Measurements from ENCODE around the gene SPOP. TPM values are rescaled to one million over a fixed set of nuclear protein-coding genes. Genes with fewer than 3 reads are reported as not detected.

The SPOP gene
- total and polyA plus RNA-seq, 2 experiments from 2014 or later, result 13.9 to 18.6 TPM

- TF ChIP-seq EZH2 (IDR thresholded peaks at IDR 0.05; ENCODE audit: low read depth, unreplicated experiment) (no peak), ETS1 (IDR thresholded peaks at IDR 0.05) (no peak), EZH2phosphoT487 (IDR thresholded peaks at IDR 0.05; ENCODE audit: unreplicated experiment) (no peak), STAT1 (IDR thresholded peaks at IDR 0.05; ENCODE audit: unreplicated experiment) (no peak)
- TF ChIP-seq, protein P1, sequence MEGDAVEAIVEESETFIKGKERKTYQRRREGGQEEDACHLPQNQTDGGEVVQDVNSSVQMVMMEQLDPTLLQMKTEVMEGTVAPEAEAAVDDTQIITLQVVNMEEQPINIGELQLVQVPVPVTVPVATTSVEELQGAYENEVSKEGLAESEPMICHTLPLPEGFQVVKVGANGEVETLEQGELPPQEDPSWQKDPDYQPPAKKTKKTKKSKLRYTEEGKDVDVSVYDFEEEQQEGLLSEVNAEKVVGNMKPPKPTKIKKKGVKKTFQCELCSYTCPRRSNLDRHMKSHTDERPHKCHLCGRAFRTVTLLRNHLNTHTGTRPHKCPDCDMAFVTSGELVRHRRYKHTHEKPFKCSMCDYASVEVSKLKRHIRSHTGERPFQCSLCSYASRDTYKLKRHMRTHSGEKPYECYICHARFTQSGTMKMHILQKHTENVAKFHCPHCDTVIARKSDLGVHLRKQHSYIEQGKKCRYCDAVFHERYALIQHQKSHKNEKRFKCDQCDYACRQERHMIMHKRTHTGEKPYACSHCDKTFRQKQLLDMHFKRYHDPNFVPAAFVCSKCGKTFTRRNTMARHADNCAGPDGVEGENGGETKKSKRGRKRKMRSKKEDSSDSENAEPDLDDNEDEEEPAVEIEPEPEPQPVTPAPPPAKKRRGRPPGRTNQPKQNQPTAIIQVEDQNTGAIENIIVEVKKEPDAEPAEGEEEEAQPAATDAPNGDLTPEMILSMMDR (conservative IDR thresholded peaks at IDR 0.05; ENCODE audit: low read depth in 2 of 2), result no peak
These were observed 81.9 kb downstream of the SPOP start (continued) for GRCh38 chr17:49595980-49596379.

DNA sequence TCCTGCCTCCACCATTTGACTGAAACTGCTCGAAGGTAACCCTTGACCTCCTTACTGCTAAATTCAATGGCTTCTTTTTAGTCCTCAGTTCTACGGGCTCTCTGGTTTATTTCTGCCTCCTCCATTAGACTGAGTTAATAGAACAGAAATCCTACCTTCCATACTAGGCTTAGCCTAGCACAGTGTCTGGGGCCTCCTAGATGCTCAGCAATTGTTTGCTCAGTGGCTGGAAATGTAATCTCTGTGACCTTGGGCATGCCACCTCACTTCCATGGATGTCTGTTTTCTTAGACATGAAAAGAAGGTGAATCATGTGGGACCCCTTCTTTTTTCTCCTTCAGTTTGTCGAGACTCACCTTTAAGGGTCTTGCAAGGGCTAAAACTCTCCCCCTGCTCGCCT is 82.6 kb downstream of the SPOP start:
- Histone ChIP-seq H2AFZ (no peak overlapping the region), H3K27ac (ENCODE audit: low read depth) (no peak overlapping the region), H4K20me1 (replicated peaks; ENCODE audit: insufficient read depth) (no peaks in the 10 kb centered on the region; the same call in 1 of the 2 replicates), H3K4me2 (no peak overlapping the region), H3K4me3 (no peak overlapping the region), H3K4me1 (ENCODE audit: insufficient read depth) (no peaks in the 10 kb centered on the region), H3K27me3 (ENCODE audit: insufficient read depth) (no peaks in the 10 kb centered on the region), H3F3A (replicated peaks; ENCODE audit: low read depth) (no peaks in the 10 kb centered on the region), H3K9me2 (ENCODE audit: insufficient read depth) (no peaks in the 10 kb centered on the region), H3K79me2 (replicated peaks; ENCODE audit: insufficient read depth) (no peaks in the 10 kb centered on the region), H3K36me3 (ENCODE audit: insufficient read depth) (no peaks in the 10 kb centered on the region)
- ATAC-seq (no peak), DNase-seq (ENCODE audit: low spot score) (no peak)
- Mint-ChIP-seq H3K9me3 (no peaks in the 10 kb centered on the region; the same call in 2 of the 3 replicates), H3K4me3 (no peak overlapping the region), H3K27ac (no peak overlapping the region), H3K4me1 (peaks cover 11% of the 10 kb centered on the region; the same call in 2 of the 3 replicates), H3K36me3 (ENCODE audit: low read depth) (peaks cover 6% of the 10 kb centered on the region; the same call in 2 of the 3 replicates), H3K27me3 (ENCODE audit: insufficient read depth, low read depth, poor library complexity) (peaks cover 8% of the 10 kb centered on the region)
- TF ChIP-seq CREB1 (CRISPR knock-in tag; IDR thresholded peaks at IDR 0.05; ENCODE audit: low read depth) (no peak), POLR2AphosphoS5 (IDR thresholded peaks at IDR 0.05; ENCODE audit: low read depth) (no peak), REST (IDR thresholded peaks at IDR 0.05; ENCODE audit: unreplicated experiment) (no peak)

Data from GM23338 (cell line).